HEK293 (cell line): Measurements from ENCODE around the gene SYNDIG1.
"Not testable (repeated sequence)": the region's sequence is repeated elsewhere in the genome, so short reads cannot be mapped to it uniquely, and the experiment has no call there.

ENCODE experiments used
- CTCF ChIA-PET: fragments of 350-600 bp; formaldehyde crosslinking; extraction: SDS; loops from one replicate; lab custom pipeline; 2021; ENCODE audit warnings: antibody characterized with exemption; lab: Yijun Ruan, JAX
- POLR2A ChIA-PET: fragments of 300-600 bp; formaldehyde crosslinking; extraction: SDS; loops from one replicate; lab custom pipeline; 2020; ENCODE audit warnings: antibody characterized with exemption, inconsistent platforms; lab: Yijun Ruan, JAX
- H3K27ac ChIP-seq: fragments of 200-500 bp; sonication (Bioruptor generic); 2 replicates; pipeline ENCODE4 v1.5.1; 2014; ENCODE audit warnings: low read depth, low read length, control low read depth, inconsistent platforms; ENCODE audit errors: extremely low read depth
- H3K36me3 ChIP-seq, 2 experiments: fragments of 200-500 bp in 1 of 2; sonication (Bioruptor generic) in 1 of 2; 1 replicate in 1 of 2; 2 replicates in 1 of 2; pipeline ENCODE4 v1.5.1; 2014 to 2017; ENCODE audit warnings: inconsistent platforms in 2 of 2, low read length in 2 of 2; ENCODE audit not compliant: control insufficient read depth in 2 of 2, insufficient read depth in 1 of 2
- H3K4me1 ChIP-seq: fragments of 200-500 bp; sonication (Bioruptor generic); 2 replicates; pipeline ENCODE4 v1.5.1; 2014; ENCODE audit warnings: mild to moderate bottlenecking, low read length, inconsistent platforms; ENCODE audit not compliant: control insufficient read depth, insufficient read depth
- H3K4me3 ChIP-seq: 2 replicates; pipeline ENCODE4 v1.5.1; 2011; ENCODE audit warnings: low read depth, mild to moderate bottlenecking, control low read depth, low read length, moderate library complexity
- H3K9me3 ChIP-seq: fragments of 200-500 bp; sonication (Bioruptor generic); 2 replicates; pipeline ENCODE4 v1.5.1; 2014; ENCODE audit warnings: low read depth, low read length, inconsistent platforms; ENCODE audit not compliant: control insufficient read depth, insufficient read depth
- KLF8 ChIP-seq: fragments of 450-650 bp; formaldehyde crosslinking; IDR thresholded peaks from 2 replicates; pipeline ENCODE4 v1.5.1; 2016; ENCODE audit warnings: missing biosample characterization, missing genetic modification characterization
- OSR2 ChIP-seq: fragments of 450-650 bp; formaldehyde crosslinking; IDR thresholded peaks from 2 replicates; pipeline ENCODE4 v1.5.1; 2016; ENCODE audit warnings: missing biosample characterization, missing genetic modification characterization
- PRDM1 ChIP-seq: fragments of 450-650 bp; formaldehyde crosslinking; IDR thresholded peaks from 2 replicates; pipeline ENCODE4; 2016; ENCODE audit warnings: missing biosample characterization, missing genetic modification characterization
- ZBTB21 ChIP-seq: fragments of 450-650 bp; formaldehyde crosslinking; IDR thresholded peaks from 2 replicates; pipeline ENCODE4 v1.5.1; 2017; ENCODE audit warnings: missing biosample characterization, missing genetic modification characterization
- ZNF114 ChIP-seq: fragments of 450-650 bp; formaldehyde crosslinking; IDR thresholded peaks from 2 replicates; pipeline ENCODE4 v1.5.0; 2017; ENCODE audit warnings: missing biosample characterization, missing genetic modification characterization
- ZNF132 ChIP-seq: fragments of 450-650 bp; formaldehyde crosslinking; IDR thresholded peaks from 2 replicates; pipeline ENCODE4 v1.5.1; 2017; ENCODE audit warnings: missing biosample characterization, missing genetic modification characterization, borderline replicate concordance
- ZNF133 ChIP-seq: fragments of 450-650 bp; formaldehyde crosslinking; IDR thresholded peaks from 2 replicates; pipeline ENCODE4 v1.5.1; 2016; ENCODE audit warnings: missing biosample characterization, missing genetic modification characterization
- ZNF202 ChIP-seq: fragments of 450-650 bp; formaldehyde crosslinking; IDR thresholded peaks from 2 replicates; pipeline ENCODE4 v1.5.1; 2016; ENCODE audit warnings: missing biosample characterization, missing genetic modification characterization, borderline replicate concordance
- ZNF335 ChIP-seq: fragments of 450-650 bp; formaldehyde crosslinking; conservative IDR thresholded peaks from 2 replicates; pipeline ENCODE4 v1.5.1; 2016; ENCODE audit warnings: missing biosample characterization, missing genetic modification characterization
- ZNF391 ChIP-seq: fragments of 450-650 bp; formaldehyde crosslinking; IDR thresholded peaks from 2 replicates; pipeline ENCODE4 v1.5.1; 2016; ENCODE audit warnings: low read depth, missing biosample characterization, missing genetic modification characterization, borderline replicate concordance
- ZNF394 ChIP-seq: fragments of 450-650 bp; formaldehyde crosslinking; IDR thresholded peaks from 2 replicates; pipeline ENCODE4 v1.5.1; 2016; ENCODE audit warnings: missing biosample characterization, missing genetic modification characterization, mild to moderate bottlenecking, moderate library complexity, borderline replicate concordance
- ZNF423 ChIP-seq: fragments of 450-650 bp; formaldehyde crosslinking; IDR thresholded peaks from 2 replicates; pipeline ENCODE4 v1.5.1; 2016; ENCODE audit warnings: missing biosample characterization, missing genetic modification characterization
- ZNF843 ChIP-seq: fragments of 450-650 bp; formaldehyde crosslinking; IDR thresholded peaks from 2 replicates; pipeline ENCODE4 v1.5.1; 2016; ENCODE audit warnings: missing biosample characterization, missing genetic modification characterization
- TF ChIP-seq, protein P1 (sequence below): fragments of 450-650 bp; formaldehyde crosslinking; IDR thresholded peaks from 2 replicates; pipeline ENCODE4 v1.5.1; 2016; ENCODE audit warnings: missing biosample characterization, missing genetic modification characterization, borderline replicate concordance
- TF ChIP-seq, protein P2 (sequence below): fragments of 450-650 bp; formaldehyde crosslinking; IDR thresholded peaks from 2 replicates; pipeline ENCODE4 v1.5.1; 2017; ENCODE audit warnings: missing biosample characterization, mild to moderate bottlenecking, missing genetic modification characterization, moderate library complexity
- TF ChIP-seq, protein P3 (sequence below): fragments of 450-650 bp; formaldehyde crosslinking; IDR thresholded peaks from 2 replicates; pipeline ENCODE4 v1.5.1; 2016; ENCODE audit warnings: missing biosample characterization, missing genetic modification characterization, borderline replicate concordance
- TF ChIP-seq, protein P4 (sequence below): fragments of 450-650 bp; formaldehyde crosslinking; IDR thresholded peaks from 2 replicates; pipeline ENCODE4 v1.5.1; 2016; ENCODE audit warnings: missing biosample characterization, missing genetic modification characterization, low read depth

Gene SYNDIG1

DNA sequence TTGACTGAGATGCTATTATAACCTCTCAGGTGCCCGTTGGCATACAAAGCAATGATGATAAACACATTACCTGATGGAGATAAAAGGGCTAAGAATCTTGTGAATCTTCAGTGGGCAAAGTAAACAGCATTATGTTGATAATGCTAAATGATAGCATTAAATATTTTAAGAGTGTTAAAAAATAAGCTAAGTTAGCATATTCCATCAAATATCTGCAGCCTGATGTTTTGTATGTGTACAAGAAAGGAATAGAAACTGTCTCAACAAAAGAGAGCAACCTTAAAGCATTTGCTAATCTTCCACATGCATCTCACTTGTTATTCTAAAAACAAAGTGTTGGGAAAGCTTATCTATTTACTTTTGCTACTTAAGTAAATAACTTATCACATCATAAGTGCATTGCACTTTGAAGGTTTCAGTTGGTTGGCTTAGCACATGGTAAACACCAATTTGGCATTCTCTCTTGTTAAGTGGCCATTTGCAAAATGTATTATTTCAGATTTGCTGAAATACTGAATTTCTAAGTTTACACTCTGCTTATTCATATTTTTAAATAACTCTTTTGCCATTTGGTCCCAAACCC lies 151.6 kb downstream of the SYNDIG1 start (continued):
- no peak for TF ChIP-seq ZNF335 (tag by site-specific recombination)
- TF ChIP-seq ZNF394 (tag by site-specific recombination) = no peak
- no peak for TF ChIP-seq ZNF114 (tag by site-specific recombination)
- TF ChIP-seq PRDM1 = no peak
- TF ChIP-seq ZNF133 (tag by site-specific recombination) = no peak

DNA sequence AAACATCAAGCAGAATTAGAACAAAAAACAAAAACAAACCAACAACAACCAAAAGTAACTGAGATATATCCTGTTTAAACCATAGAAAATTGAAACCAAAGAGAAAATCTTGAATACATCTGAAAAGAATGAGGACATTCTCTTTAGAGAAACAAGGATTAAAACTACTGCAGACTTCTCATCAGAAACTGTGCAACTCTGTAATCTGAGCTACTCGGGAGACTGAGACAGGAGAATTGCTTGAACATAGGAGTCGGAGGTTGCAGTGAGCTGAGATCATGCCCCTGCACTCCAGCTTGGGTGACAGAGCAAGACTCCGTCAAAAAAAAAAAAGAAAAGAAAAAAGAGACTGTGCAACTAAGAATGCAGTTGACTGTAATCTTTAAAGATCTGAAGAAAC lies 153.4 kb downstream of the SYNDIG1 start:
- H3K27ac ChIP-seq = no peak overlapping the region
- H3K4me3 ChIP-seq = no peak overlapping the region
- no peaks in the 10 kb centered on the region for H3K4me1 ChIP-seq
- no peaks in the 10 kb centered on the region for H3K36me3 ChIP-seq
- TF ChIP-seq, protein P1, sequence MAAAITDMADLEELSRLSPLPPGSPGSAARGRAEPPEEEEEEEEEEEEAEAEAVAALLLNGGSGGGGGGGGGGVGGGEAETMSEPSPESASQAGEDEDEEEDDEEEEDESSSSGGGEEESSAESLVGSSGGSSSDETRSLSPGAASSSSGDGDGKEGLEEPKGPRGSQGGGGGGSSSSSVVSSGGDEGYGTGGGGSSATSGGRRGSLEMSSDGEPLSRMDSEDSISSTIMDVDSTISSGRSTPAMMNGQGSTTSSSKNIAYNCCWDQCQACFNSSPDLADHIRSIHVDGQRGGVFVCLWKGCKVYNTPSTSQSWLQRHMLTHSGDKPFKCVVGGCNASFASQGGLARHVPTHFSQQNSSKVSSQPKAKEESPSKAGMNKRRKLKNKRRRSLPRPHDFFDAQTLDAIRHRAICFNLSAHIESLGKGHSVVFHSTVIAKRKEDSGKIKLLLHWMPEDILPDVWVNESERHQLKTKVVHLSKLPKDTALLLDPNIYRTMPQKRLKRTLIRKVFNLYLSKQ (tag by site-specific recombination) = no peak
- TF ChIP-seq ZNF391 (tag by site-specific recombination) (no peak), ZNF202 (tag by site-specific recombination) (no peak), ZBTB21 (tag by site-specific recombination) (no peak)
- TF ChIP-seq, all 188 proteins: peak for 0
- no peaks in the 10 kb centered on the region for H3K9me3 ChIP-seq
- POLR2A ChIA-PET = no interaction called here
- CTCF ChIA-PET = no interaction called here

DNA sequence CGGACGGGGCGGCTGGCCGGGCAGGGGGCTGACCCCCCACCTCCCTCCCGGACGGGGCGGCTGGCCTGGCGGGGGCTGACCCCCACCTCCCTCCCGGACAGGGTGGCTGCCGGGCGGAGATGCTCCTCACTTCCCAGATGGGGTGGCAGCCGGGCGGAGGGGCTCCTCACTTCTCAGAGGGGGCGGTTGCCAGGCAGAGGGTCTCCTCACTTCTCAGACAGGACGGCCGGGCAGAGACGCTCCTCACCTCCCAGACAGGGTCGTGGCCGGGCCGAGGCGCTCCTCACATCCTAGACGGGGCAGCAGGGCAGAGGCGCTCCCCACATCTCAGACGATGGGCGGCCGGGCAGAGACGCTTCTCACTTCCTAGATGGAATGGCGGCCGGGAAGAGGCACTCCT lies 156.7 kb downstream of the SYNDIG1 start:
- H3K9me3 ChIP-seq, POLR2A ChIA-PET, H3K27ac ChIP-seq, H3K36me3 ChIP-seq, H3K4me1 ChIP-seq, H3K4me3 ChIP-seq, CTCF ChIA-PET: not testable (repeated sequence)

DNA sequence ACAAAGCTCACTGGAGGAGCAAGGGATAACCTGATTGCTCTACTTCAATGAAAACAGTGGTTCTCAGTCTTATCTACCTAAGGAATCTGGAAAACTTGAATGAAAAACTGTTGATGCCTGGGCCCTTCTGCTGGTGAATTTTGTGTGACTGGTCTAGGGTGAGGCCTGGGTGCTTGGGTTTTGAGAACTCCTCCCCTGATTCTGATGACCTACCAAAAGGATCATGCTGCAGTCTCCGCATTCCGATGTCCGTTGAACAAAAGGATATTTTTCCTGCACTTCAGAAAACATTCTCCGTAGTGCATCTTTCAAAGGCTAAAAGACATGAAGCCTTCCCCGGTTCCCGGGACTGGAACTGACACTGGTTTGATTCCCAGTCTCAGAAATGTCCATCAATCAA lies 157.9 kb downstream of the SYNDIG1 start:
- H3K9me3 ChIP-seq = no peaks in the 10 kb centered on the region
- ChIA-PET POLR2A (no interaction called here), CTCF (no interaction called here)
- H3K27ac ChIP-seq = no peak overlapping the region
- H3K36me3 ChIP-seq = no peaks in the 10 kb centered on the region
- peaks cover 6% of the 10 kb centered on the region; the same call in 1 of the 2 replicates for H3K4me1 ChIP-seq
- H3K4me3 ChIP-seq = no peak overlapping the region
- TF ChIP-seq, protein P2, sequence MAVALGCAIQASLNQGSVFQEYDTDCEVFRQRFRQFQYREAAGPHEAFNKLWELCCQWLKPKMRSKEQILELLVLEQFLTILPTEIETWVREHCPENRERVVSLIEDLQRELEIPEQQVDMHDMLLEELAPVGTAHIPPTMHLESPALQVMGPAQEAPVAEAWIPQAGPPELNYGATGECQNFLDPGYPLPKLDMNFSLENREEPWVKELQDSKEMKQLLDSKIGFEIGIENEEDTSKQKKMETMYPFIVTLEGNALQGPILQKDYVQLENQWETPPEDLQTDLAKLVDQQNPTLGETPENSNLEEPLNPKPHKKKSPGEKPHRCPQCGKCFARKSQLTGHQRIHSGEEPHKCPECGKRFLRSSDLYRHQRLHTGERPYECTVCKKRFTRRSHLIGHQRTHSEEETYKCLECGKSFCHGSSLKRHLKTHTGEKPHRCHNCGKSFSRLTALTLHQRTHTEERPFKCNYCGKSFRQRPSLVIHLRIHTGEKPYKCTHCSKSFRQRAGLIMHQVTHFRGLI (tag by site-specific recombination) = no peak
- TF ChIP-seq KLF8 (tag by site-specific recombination) (no peak), OSR2 (no peak), ZNF132 (tag by site-specific recombination) (no peak), ZNF423 (tag by site-specific recombination) (no peak), ZNF843 (no peak)
- TF ChIP-seq, protein P3, sequence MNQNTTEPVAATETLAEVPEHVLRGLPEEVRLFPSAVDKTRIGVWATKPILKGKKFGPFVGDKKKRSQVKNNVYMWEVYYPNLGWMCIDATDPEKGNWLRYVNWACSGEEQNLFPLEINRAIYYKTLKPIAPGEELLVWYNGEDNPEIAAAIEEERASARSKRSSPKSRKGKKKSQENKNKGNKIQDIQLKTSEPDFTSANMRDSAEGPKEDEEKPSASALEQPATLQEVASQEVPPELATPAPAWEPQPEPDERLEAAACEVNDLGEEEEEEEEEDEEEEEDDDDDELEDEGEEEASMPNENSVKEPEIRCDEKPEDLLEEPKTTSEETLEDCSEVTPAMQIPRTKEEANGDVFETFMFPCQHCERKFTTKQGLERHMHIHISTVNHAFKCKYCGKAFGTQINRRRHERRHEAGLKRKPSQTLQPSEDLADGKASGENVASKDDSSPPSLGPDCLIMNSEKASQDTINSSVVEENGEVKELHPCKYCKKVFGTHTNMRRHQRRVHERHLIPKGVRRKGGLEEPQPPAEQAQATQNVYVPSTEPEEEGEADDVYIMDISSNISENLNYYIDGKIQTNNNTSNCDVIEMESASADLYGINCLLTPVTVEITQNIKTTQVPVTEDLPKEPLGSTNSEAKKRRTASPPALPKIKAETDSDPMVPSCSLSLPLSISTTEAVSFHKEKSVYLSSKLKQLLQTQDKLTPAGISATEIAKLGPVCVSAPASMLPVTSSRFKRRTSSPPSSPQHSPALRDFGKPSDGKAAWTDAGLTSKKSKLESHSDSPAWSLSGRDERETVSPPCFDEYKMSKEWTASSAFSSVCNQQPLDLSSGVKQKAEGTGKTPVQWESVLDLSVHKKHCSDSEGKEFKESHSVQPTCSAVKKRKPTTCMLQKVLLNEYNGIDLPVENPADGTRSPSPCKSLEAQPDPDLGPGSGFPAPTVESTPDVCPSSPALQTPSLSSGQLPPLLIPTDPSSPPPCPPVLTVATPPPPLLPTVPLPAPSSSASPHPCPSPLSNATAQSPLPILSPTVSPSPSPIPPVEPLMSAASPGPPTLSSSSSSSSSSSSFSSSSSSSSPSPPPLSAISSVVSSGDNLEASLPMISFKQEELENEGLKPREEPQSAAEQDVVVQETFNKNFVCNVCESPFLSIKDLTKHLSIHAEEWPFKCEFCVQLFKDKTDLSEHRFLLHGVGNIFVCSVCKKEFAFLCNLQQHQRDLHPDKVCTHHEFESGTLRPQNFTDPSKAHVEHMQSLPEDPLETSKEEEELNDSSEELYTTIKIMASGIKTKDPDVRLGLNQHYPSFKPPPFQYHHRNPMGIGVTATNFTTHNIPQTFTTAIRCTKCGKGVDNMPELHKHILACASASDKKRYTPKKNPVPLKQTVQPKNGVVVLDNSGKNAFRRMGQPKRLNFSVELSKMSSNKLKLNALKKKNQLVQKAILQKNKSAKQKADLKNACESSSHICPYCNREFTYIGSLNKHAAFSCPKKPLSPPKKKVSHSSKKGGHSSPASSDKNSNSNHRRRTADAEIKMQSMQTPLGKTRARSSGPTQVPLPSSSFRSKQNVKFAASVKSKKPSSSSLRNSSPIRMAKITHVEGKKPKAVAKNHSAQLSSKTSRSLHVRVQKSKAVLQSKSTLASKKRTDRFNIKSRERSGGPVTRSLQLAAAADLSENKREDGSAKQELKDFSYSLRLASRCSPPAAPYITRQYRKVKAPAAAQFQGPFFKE (tag by site-specific recombination) = no peak
- TF ChIP-seq, protein P4, sequence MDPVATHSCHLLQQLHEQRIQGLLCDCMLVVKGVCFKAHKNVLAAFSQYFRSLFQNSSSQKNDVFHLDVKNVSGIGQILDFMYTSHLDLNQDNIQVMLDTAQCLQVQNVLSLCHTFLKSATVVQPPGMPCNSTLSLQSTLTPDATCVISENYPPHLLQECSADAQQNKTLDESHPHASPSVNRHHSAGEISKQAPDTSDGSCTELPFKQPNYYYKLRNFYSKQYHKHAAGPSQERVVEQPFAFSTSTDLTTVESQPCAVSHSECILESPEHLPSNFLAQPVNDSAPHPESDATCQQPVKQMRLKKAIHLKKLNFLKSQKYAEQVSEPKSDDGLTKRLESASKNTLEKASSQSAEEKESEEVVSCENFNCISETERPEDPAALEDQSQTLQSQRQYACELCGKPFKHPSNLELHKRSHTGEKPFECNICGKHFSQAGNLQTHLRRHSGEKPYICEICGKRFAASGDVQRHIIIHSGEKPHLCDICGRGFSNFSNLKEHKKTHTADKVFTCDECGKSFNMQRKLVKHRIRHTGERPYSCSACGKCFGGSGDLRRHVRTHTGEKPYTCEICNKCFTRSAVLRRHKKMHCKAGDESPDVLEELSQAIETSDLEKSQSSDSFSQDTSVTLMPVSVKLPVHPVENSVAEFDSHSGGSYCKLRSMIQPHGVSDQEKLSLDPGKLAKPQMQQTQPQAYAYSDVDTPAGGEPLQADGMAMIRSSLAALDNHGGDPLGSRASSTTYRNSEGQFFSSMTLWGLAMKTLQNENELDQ (tag by site-specific recombination) = no peak
